GM12865 (cell line): ENCODE data around the gene CST4.
"Not testable (repeated sequence)": the region's sequence is repeated elsewhere in the genome, so short reads cannot be mapped to it uniquely, and the experiment has no call there.

Source experiments
- DNase-seq: peaks from one replicate; pipeline ENCODE4 v3.0.0; 2010; ENCODE audit warnings: low read depth
- H3K4me3 ChIP-seq: 2 replicates; pipeline ENCODE4 v1.5.1; 2011; ENCODE audit warnings: mild to moderate bottlenecking, low read depth, low read length, control low read depth
- TF ChIP-seq, protein P1 (sequence below): IDR thresholded peaks from 2 replicates; pipeline ENCODE4 v1.5.1; 2011; ENCODE audit warnings: low read length, control low read depth, low read depth, inconsistent platforms; ENCODE audit not compliant: insufficient read depth; ENCODE audit errors: missing control alignments

CST4 gene, protein sequence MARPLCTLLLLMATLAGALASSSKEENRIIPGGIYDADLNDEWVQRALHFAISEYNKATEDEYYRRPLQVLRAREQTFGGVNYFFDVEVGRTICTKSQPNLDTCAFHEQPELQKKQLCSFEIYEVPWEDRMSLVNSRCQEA

DNA sequence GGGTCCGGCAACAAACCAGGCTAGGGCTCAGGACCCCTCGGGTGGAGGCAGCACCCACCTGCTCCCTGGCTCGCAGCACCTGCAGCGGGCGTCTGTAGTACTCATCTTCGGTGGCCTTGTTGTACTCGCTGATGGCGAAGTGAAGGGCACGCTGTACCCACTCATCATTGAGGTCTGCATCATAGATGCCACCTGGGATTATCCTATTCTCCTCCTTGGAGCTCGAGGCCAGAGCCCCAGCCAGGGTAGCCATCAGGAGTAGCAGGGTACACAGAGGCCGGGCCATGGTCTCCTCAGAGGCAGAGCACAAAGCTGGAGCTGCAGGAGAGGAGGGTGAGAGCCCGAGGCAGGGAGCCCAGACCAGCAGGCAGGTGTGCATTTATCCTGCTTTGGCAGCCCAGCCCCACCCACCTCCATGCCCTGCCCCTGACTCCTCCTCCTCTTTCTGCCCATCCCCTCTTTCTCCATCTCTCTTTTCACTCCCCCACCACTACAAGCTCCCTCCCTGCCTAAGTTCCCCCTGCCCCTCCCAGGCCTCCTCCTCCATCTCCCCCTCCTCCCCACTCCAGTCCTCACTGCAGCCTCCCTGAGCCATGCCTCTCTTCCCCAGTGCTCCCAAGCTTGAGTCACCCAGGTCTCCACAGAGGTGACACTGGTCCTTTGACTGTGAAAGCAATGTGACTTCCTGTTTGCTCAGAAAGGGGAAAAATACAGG, at the start of gene CST4:
CST4 (minus strand) TSS at position 355 of the 715 bp plus-strand sequence; CDS start at position 286, 69 bp downstream.
- not testable (repeated sequence) for H3K4me3 ChIP-seq, DNase-seq

DNA sequence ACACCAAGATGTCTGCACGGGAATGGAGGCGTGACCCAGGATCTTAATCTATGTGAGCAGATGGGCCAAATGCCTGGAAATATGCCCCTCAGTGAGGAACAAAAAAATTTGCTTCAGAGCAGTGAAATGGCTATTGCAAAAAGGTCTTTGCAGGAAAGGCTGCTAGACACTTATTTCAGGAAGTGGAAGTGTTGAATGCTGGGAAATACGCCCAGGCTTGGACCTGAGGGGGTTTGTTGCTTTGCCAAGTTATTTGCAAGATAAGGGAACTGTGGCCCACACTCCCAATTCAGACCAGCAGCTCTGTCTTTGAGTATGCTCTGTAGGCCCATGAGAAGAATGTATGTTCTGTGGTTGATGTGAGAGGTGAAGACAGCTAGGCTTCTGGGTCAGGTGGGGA, 46.6 kb upstream of the CST4 start:
- not testable (repeated sequence) for H3K4me3 ChIP-seq, DNase-seq

DNA sequence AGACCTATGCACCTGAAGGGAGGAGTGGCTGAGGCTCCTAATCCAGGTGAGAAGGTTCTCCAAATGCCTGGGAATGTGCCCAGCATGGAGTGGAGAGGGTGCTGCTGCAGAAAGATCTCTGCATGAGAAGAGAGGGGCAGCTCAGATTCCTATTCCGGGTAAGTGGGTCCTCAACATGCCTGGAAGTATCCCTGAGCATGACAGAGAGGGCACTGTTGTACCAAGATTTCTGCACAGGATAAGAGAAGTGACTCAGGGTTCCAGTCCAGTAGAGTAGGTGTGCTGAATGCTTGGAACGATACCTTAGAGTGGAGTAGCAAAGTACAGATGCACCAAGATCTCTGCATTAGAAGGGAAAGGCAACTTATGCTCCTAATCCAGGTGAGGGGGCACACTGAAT, 46.1 kb upstream of the CST4 start:
- not testable (repeated sequence) for DNase-seq, H3K4me3 ChIP-seq

DNA sequence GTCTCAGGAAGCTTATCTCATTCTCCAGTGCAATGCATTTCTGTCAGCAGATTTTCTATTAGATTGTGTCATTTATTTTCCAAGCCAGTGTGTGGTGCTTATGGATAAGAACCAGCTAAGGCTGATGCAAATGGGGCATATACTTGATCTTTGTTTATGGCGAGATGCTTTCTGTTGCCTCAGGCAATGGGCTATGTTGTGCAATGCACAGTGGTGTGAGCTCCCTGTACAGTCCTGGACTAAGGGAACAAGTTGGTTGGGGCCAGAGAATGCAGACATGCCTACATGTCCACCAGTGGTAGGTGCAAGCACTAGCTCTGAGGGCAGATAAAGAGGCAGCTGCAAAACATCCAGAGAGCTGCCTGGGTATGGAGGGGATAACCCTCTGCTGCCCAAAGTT, 45.6 kb upstream of the CST4 start:
- not testable (repeated sequence) for DNase-seq, H3K4me3 ChIP-seq

DNA sequence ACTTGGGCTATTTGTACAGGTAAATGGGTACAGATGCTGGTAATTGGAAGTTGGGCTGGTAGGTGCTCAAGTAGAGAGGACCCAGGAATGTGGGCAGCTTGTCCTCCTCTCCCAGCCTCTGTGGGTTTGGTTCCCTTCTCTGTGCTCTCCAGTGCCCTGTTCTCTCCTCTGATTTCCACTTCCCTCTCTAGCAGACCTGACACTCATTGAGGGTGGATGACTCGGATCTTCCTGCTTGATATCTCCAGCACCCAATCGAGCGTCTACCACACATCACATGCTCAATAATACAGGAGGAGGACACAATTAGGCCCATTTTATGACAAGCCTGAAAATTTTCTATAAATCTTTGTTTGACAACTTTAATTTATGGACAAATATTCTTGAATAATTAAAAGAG, 38.2 kb upstream of the CST4 start:
- no peak for DNase-seq
- TF ChIP-seq, protein P1, sequence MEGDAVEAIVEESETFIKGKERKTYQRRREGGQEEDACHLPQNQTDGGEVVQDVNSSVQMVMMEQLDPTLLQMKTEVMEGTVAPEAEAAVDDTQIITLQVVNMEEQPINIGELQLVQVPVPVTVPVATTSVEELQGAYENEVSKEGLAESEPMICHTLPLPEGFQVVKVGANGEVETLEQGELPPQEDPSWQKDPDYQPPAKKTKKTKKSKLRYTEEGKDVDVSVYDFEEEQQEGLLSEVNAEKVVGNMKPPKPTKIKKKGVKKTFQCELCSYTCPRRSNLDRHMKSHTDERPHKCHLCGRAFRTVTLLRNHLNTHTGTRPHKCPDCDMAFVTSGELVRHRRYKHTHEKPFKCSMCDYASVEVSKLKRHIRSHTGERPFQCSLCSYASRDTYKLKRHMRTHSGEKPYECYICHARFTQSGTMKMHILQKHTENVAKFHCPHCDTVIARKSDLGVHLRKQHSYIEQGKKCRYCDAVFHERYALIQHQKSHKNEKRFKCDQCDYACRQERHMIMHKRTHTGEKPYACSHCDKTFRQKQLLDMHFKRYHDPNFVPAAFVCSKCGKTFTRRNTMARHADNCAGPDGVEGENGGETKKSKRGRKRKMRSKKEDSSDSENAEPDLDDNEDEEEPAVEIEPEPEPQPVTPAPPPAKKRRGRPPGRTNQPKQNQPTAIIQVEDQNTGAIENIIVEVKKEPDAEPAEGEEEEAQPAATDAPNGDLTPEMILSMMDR, result no peak
- no peak overlapping the region for H3K4me3 ChIP-seq

DNA sequence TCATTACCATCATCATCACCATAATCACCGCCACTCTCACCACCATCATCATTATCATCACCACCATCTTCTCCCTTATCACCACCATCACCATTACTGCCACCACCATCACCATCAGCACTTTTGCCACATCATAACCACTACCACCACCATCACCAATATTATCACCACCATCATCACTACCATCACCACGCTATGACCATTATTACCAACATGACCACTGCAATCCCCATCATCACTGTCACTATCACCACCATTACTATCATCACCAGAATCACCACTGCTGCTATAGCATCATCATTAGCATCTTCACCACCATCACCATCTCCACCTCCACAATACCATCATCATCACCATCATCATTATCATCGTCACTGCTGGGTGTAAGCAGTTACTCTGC, 36.3 kb upstream of the CST4 start:
- TF ChIP-seq, protein P1, result no peak
- no peak for DNase-seq
- no peak overlapping the region for H3K4me3 ChIP-seq

DNA sequence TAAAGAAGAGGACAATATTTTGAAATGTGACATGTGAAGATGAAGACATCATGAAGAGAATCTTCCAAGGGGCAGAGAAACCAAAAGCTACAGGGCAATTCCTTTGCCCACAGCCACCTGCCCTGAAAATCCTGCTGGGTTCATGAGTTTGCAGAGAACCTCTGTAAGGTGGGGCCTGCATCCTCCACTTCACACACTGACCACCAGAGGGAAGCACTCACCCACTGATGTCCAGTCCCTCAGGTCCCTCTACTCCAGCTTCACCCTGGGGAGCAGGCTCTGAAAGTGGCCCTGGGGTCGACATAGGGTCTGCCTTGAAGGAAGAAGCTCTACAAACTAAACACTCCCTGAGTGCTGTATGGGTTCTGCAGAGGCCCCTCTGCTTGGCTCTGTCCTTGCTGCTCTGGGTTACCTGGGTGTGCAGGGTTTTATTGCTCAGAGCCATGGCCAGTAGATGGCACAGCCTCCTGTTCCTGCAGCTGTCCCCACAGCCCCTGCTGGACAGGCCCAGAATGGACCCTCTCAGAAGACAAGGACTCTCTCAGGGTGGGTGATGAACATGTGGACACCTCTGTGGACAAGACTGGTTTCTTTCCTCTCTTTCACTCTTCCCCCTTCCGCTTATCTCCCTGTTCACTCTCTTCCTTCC, 34.9 kb upstream of the CST4 start:
- DNase-seq, result peak; percentile 38
- TF ChIP-seq, protein P1, result peak; percentile 54
- not testable (repeated sequence) for H3K4me3 ChIP-seq

DNA sequence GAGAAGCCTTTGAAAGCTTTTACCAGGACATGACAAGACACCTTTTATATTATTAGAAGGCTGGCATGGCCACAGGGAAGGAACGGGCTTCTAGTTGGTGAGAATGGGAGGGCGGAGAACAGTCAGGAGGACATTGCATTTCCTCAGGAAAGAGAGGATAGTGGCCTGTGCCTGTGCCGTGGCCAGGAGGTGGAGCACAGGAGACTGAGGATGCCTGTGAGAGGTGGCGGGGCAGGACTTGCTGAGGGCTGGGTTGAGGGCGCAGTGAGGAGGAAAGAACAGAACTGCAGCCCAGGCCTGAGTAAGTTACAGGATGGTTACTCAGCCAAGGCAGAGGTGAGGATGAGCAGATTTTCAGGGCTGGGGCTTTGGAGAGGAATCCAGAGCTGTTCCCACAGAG, 34.0 kb upstream of the CST4 start:
- not testable (repeated sequence) for DNase-seq

DNA sequence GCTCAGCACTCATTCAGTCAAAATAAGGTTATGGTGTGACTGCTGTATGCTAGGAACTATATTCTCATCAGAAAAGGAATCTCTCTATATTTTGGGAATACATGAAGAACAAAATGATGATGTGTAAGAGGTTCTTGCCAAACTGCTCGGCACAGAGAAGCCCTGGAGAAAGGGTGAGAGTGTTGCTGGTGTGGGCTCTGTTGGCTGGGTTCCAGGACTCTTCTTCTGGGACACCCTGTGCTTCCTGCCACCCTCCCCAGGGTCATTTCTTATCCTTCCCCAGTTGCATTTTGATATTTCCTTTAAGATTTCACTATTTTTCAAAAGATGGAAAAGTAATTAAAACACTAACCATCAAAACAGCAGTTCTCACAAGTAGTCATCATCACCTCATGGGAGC, 33.1 kb upstream of the CST4 start:
- no peak overlapping the region for H3K4me3 ChIP-seq
- DNase-seq, result no peak
- TF ChIP-seq, protein P1, result no peak

More for the DNA sequence above, 34.0 kb upstream of the CST4 start:
- H3K4me3 ChIP-seq, result not testable (repeated sequence)

DNA sequence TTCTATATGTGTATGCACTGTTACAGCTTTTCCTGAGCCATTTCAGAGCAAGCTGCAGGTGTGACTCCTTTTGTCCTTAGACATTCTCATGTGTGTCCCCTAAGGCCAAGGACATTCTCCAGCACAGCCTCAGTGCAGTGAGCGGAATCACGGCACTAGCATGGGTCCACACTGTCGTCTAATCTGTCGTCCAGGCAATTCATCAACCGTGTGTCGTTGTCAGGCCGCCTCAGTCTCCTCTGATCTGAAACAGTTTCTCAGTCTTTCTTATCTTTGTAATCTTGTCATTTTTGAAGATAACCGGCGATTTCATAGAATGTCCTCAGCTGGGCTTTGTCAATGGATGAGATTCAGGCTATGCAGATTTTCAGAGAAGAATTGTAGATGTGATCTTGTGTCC, 30.5 kb upstream of the CST4 start:
- H3K4me3 ChIP-seq, DNase-seq: not testable (repeated sequence)

DNA sequence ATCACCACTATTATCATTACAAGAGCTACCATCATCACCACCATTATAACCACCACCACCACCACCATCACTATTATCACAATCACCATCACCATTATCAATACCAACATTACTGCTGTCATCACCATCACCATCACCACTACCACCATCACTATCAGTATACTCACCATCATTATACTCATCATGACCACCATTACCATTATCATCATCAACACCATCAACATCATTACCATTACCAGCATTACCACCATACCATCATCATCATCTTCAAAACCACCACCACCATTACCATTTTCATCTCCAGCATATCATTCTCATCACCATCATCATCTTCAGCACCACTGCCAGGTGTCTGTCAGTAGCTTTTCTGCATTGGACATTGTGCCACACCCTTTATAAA, 22.9 kb upstream of the CST4 start:
- DNase-seq, result not testable (repeated sequence)

More for the DNA sequence above, 22.9 kb upstream of the CST4 start:
- H3K4me3 ChIP-seq, result not testable (repeated sequence)
